Pancreas (tissue), 10 donors: Measurements from ENCODE around the gene GNG10. TPM values are rescaled to one million over a fixed set of nuclear protein-coding genes. Genes with fewer than 3 reads are reported as not detected.

Experiments used
- ATAC-seq, 4 donors: fragments of 200-7000 bp; cut with Tn5 transposase; one replicate each; pipeline versions ENCODE4 v1.8.0 to v1.9.1; 2020; ENCODE audit warnings: mild to moderate bottlenecking in 4 of 4, moderate library complexity in 4 of 4
- DNase-seq, 6 donors: peaks; one replicate each; pipeline ENCODE4 v3.0.0-alpha.2; 2020
- FAIRE-seq: peaks from 2 replicates; lab custom pipeline; 2012; peaks lifted over from hg19 to GRCh38; lab: Jason Lieb, UNC
- H3K27ac ChIP-seq, 4 donors: fragments of 200-600 bp; sonication (generic); 1 replicate in 3 of 4; 2 replicates in 1 of 4; pipeline versions ENCODE4 v1.5.0 to v1.8.0; 2020
- H3K27me3 ChIP-seq, 4 donors: fragments of 200-600 bp; one replicate each; pipeline ENCODE4 v1.8.0; 2021
- H3K36me3 ChIP-seq, 3 donors: fragments of 200-600 bp; sonication (generic) in 1 of 3; one replicate each; pipeline versions ENCODE4 v1.5.0 to v1.8.0; 2020 to 2021
- H3K4me1 ChIP-seq, 3 donors: fragments of 200-600 bp; one replicate each; pipeline ENCODE4 v1.8.0; 2021
- H3K4me3 ChIP-seq, 4 donors: fragments of 200-600 bp; sonication (generic) in 2 of 4; one replicate each; pipeline versions ENCODE4 v1.5.0 to v1.8.0; 2020 to 2021
- H3K9me3 ChIP-seq, 4 donors: fragments of 200-600 bp; one replicate each; pipeline ENCODE4 v1.8.0; 2021
- CTCF ChIP-seq, 4 donors: fragments of 200-600 bp; sonication (generic) in 3 of 4; IDR thresholded peaks; one replicate each; pipeline versions ENCODE4 v1.5.0 to v1.8.0; 2021; ENCODE audit warnings: antibody characterized with exemption in 4 of 4
- WGBS, 2 donors: extraction: QIAGEN DNeasy Blood & Tissue Kit; methylation state at CpG; one replicate each; pipeline ENCODE4 v1.1.7; 2013; 5-methylcytosine and 5-hydroxymethylcytosine counted together
- intact Hi-C, 3 donors: fragments of 100-400 bp; cut with DNase I; formaldehyde crosslinking; loops; one replicate each; pipeline versions ENCODE4 v1.11.1 to v1.14.2; 2022
- polyA plus RNA-seq, 2 donors: library from polyadenylated mRNA; stranded (reverse); fragments of 200-250 nt; gene quantifications; one replicate each; pipeline ENCODE4 v1.2.3, GENCODE V29; 2013
- total RNA-seq, 6 donors: library from RNA; stranded (reverse); fragmentation: NEBNext Ultra II Directional in 4 of 6; extraction: Animal tissue kit (Norgen Biotek cat#: 25700) in 4 of 6; gene quantifications; one replicate each; pipeline versions ENCODE4 v1.2.1 to v1.2.4, GENCODE V29; 2021 to 2023
- donor health status: healthy with polysubstance abuse.
- donor health status: DM: no; HTN: no; CAD: no; lungs with moderate emphysema.
- donor health status: DM: no; HTN: no; CAD: no.
- donor health status: control.
- donor health status: control.
- donor health status: Bipolar disorder and iron deficiency.
- donor health status: DM: yes; HTN: yes; CAD: no.
- donor health status: DM: no; HTN: no; CAD: no.
- donor health status: DM: no; HTN: no; CAD: no.
- donor health status: DM: yes; HTN: yes; CAD: no.

GNG10 gene
- total and polyA plus RNA-seq, 8 donors: 4.5 to 34.9 (median 12.9) TPM

GRCh38 chr9:111634860-111635259 is 26.5 kb upstream of the GNG10 start:
- no peaks in the 10 kb centered on the region for H3K9me3 ChIP-seq
- DNase-seq (no peak), ATAC-seq (no peak), FAIRE-seq (no peak)
- WGBS, 2 donors: 33 to 47% methylated on average over 1 of the region's 1 CpG
- TF ChIP-seq CTCF (IDR thresholded peaks at IDR 0.05): no peak
- intact Hi-C loops: no loop called here
- no peak overlapping the region for H3K4me3 ChIP-seq
- H3K36me3 ChIP-seq: no peaks in the 10 kb centered on the region
- no peak overlapping the region for H3K27ac ChIP-seq
- H3K4me1 ChIP-seq: peaks cover 16 to 33% (median 28%) of the 10 kb centered on the region in 3 donors
- H3K27me3 ChIP-seq: no peaks in the 10 kb centered on the region

- H3K27ac ChIP-seq: no peak overlapping the region
- no peak for DNase-seq
Measured at GRCh38 chr9:111637421-111637950, 23.9 kb upstream of the GNG10 start.

GRCh38 chr9:111644195-111644772 is 17.1 kb upstream of the GNG10 start:
- no peak overlapping the region for H3K27ac ChIP-seq
- no peaks in the 10 kb centered on the region for H3K4me1 ChIP-seq
- 75 to 77% methylated on average over 8 of the region's 8 CpGs for whole genome bisulfite sequencing, 2 donors
- intact Hi-C loops: no loop called here
- no peak overlapping the region for H3K4me3 ChIP-seq
- no peak for FAIRE-seq
- ATAC-seq: no peak
- no peaks in the 10 kb centered on the region for H3K27me3 ChIP-seq
- no peaks in the 10 kb centered on the region for H3K9me3 ChIP-seq
- H3K36me3 ChIP-seq: peaks cover 0 to 13% (median 0%) of the 10 kb centered on the region in 3 donors
- no peak for DNase-seq
- no peak for TF ChIP-seq CTCF (IDR thresholded peaks at IDR 0.05)

More at GRCh38 chr9:111637421-111637950, 23.9 kb upstream of the GNG10 start:
- FAIRE-seq (no peak), ATAC-seq (no peak)
- H3K4me1 ChIP-seq: peaks cover 12 to 28% (median 20%) of the 10 kb centered on the region in 3 donors
- 48 to 55% methylated on average over 6 of the region's 6 CpGs for WGBS, 2 donors
- H3K9me3 ChIP-seq: no peaks in the 10 kb centered on the region
- intact Hi-C loops: no loop called here
- no peak for TF ChIP-seq CTCF (IDR thresholded peaks at IDR 0.05)
- H3K36me3 ChIP-seq: no peaks in the 10 kb centered on the region
- no peaks in the 10 kb centered on the region for H3K27me3 ChIP-seq
- H3K4me3 ChIP-seq: no peak overlapping the region

GRCh38 chr9:111645806-111646205 is 15.6 kb upstream of the GNG10 start:
- ATAC-seq: peak in 2 of 4 donors; percentile 29 to 40
- intact Hi-C loops: no loop called here

More at GRCh38 chr9:111645806-111646205, 15.6 kb upstream of the GNG10 start:
- H3K4me1 ChIP-seq: no peaks in the 10 kb centered on the region
- DNase-seq: peak in 1 of 6 donors; percentile 42
- H3K27me3 ChIP-seq: no peaks in the 10 kb centered on the region
- WGBS, 2 donors: 85 to 100% methylated on average over 1 of the region's 1 CpG
- no peak for FAIRE-seq
- TF ChIP-seq CTCF (IDR thresholded peaks at IDR 0.05): no peak
- H3K9me3 ChIP-seq: no peaks in the 10 kb centered on the region
- H3K4me3 ChIP-seq: no peak overlapping the region
- H3K36me3 ChIP-seq: peaks cover 0 to 18% (median 0%) of the 10 kb centered on the region in 3 donors
- no peak overlapping the region for H3K27ac ChIP-seq
